SU-DHL-6 (cell line): ENCODE measurements around the gene PTP4A2.

ENCODE experiments used
- H2AFZ ChIP-seq: fragments of 200-600 bp; sonication (generic); 2 replicates; pipeline ENCODE4 v1.6.1; 2014; ENCODE audit warnings: low read depth, mild to moderate bottlenecking, moderate library complexity, mixed read lengths, antibody characterized with exemption, low read length; ENCODE audit not compliant: severe bottlenecking
- H3F3A ChIP-seq: fragments of 200-600 bp; shearing (Covaris generic); 2 replicates; pipeline ENCODE4 v1.6.0; 2016; ENCODE audit warnings: antibody characterized with exemption, mild to moderate bottlenecking; ENCODE audit not compliant: insufficient read depth
- H3K27ac ChIP-seq: fragments of 200-600 bp; sonication (generic); 2 replicates; pipeline ENCODE4 v1.5.1; 2016; ENCODE audit warnings: low read depth, mild to moderate bottlenecking, low read length, moderate library complexity, mixed read lengths
- H3K27me3 ChIP-seq: fragments of 200-600 bp; sonication (generic), shearing (Covaris generic); 2 replicates; pipeline ENCODE4 v1.6.0; 2014; ENCODE audit warnings: mild to moderate bottlenecking, low read length
- H3K36me3 ChIP-seq: fragments of 200-600 bp; sonication (generic); 2 replicates; pipeline ENCODE4 v1.6.1; 2014; ENCODE audit warnings: mild to moderate bottlenecking, low read length, mixed read lengths
- H3K4me2 ChIP-seq: fragments of 300-600, 200-600 bp; shearing (Covaris generic), sonication (generic); 2 replicates; pipeline ENCODE4 v1.6.0; 2014; ENCODE audit warnings: low read length, low read depth, mild to moderate bottlenecking; ENCODE audit not compliant: poor library complexity, severe bottlenecking
- H3K4me3 ChIP-seq: fragments of 200-600 bp; sonication (generic); 2 replicates; pipeline ENCODE4 v1.5.1; 2014; ENCODE audit warnings: antibody characterized with exemption, low read length, mild to moderate bottlenecking, mixed read lengths; ENCODE audit not compliant: insufficient read depth, poor library complexity, severe bottlenecking
- H3K79me2 ChIP-seq: fragments of 200-600 bp; sonication (generic); 2 replicates; pipeline ENCODE4 v1.6.1; 2014; ENCODE audit warnings: mild to moderate bottlenecking, low read length, moderate library complexity; ENCODE audit not compliant: insufficient read depth
- H3K9ac ChIP-seq: fragments of 200-600 bp; sonication (generic); 2 replicates; pipeline ENCODE4 v1.7.0; 2014; ENCODE audit warnings: mild to moderate bottlenecking, low read length
- H3K9me2 ChIP-seq: fragments of 200-600 bp; sonication (generic); replicated peaks from 2 replicates; pipeline ENCODE4 v1.6.1; 2014; ENCODE audit warnings: low read length; ENCODE audit not compliant: insufficient read depth
- H3K9me3 ChIP-seq: fragments of 200-600 bp; sonication (generic); 2 replicates; pipeline ENCODE4 v1.6.1; 2014; ENCODE audit warnings: low read length, mixed read lengths; ENCODE audit not compliant: insufficient read depth
- H4K20me1 ChIP-seq: fragments of 200-600 bp; sonication (generic); 2 replicates; pipeline ENCODE4 v1.6.1; 2014; ENCODE audit warnings: low read depth, mild to moderate bottlenecking, antibody characterized with exemption, low read length, moderate library complexity, mixed read lengths
- EZH2phosphoT487 ChIP-seq: fragments of 200-600 bp; sonication (generic), shearing (Covaris generic); conservative IDR thresholded peaks from 2 replicates; pipeline ENCODE4 v1.6.1; 2018; ENCODE audit warnings: mild to moderate bottlenecking, antibody characterized with exemption, low read length, moderate library complexity, mixed read lengths
- TF ChIP-seq, protein P1 (sequence below): fragments of 200-600 bp; sonication (generic); IDR thresholded peaks from one replicate; pipeline ENCODE4 v1.5.1; 2017; ENCODE audit warnings: antibody characterized with exemption, mild to moderate bottlenecking, low read length, moderate library complexity; ENCODE audit not compliant: insufficient read depth, poor library complexity, severe bottlenecking

PTP4A2 gene

DNA sequence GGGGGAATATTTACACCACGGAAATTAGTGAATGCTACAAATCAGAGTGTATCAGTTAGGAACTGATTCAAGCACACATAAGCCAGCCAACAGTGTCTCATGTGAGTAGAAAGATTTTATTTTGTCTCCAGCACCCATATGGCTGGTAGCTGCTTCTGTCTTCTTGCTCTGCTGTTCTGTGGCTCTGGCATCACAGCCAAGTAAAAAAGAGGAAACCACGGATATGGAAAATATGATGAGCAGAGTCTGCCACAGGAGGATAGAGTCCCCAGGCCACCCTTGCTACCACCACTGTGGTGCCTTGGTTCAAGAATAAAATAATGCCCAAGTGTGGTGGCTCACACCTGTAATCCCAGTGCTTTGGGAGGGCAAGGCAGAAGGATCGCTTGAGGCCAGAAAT lies 68.7 kb downstream of the PTP4A2 start:
- no peak for TF ChIP-seq EZH2phosphoT487
- TF ChIP-seq, protein P1, sequence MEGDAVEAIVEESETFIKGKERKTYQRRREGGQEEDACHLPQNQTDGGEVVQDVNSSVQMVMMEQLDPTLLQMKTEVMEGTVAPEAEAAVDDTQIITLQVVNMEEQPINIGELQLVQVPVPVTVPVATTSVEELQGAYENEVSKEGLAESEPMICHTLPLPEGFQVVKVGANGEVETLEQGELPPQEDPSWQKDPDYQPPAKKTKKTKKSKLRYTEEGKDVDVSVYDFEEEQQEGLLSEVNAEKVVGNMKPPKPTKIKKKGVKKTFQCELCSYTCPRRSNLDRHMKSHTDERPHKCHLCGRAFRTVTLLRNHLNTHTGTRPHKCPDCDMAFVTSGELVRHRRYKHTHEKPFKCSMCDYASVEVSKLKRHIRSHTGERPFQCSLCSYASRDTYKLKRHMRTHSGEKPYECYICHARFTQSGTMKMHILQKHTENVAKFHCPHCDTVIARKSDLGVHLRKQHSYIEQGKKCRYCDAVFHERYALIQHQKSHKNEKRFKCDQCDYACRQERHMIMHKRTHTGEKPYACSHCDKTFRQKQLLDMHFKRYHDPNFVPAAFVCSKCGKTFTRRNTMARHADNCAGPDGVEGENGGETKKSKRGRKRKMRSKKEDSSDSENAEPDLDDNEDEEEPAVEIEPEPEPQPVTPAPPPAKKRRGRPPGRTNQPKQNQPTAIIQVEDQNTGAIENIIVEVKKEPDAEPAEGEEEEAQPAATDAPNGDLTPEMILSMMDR, result no peak
- Histone ChIP-seq H2AFZ (no peak overlapping the region), H4K20me1 (no peaks in the 10 kb centered on the region), H3K4me2 (no peak overlapping the region), H3K27ac (no peak overlapping the region), H3K9ac (no peak overlapping the region), H3K4me3 (no peak overlapping the region), H3K9me2 (no peaks in the 10 kb centered on the region), H3K27me3 (no peaks in the 10 kb centered on the region), H3F3A (no peaks in the 10 kb centered on the region), H3K79me2 (no peaks in the 10 kb centered on the region), H3K36me3 (no peaks in the 10 kb centered on the region), H3K9me3 (no peaks in the 10 kb centered on the region)

DNA sequence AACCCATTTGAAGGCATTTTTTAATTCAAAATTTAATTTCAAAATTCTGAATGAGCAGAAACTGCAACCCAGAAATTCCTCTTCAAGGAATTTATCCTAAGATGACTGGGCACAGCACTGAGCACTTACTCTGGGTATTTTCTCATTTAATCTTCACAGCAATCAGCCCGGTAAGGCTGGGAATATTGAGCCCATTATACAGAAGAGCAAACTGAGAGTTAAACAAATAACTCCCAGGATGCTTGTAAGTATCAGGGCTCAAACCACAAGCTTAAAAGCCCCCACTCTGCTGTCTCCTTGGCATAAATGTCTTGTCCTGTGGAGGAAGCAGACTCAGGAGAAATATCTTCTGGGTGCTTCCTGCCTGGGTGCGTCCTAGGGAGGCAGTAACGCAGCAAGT lies 69.3 kb downstream of the PTP4A2 start:
- H3F3A ChIP-seq, result no peaks in the 10 kb centered on the region
- H3K36me3 ChIP-seq, result no peaks in the 10 kb centered on the region
- H3K4me2 ChIP-seq, result no peak overlapping the region
- H3K9me3 ChIP-seq, result no peaks in the 10 kb centered on the region
- H3K4me3 ChIP-seq, result no peak overlapping the region
- no peaks in the 10 kb centered on the region for H3K79me2 ChIP-seq
- no peaks in the 10 kb centered on the region for H3K9me2 ChIP-seq
- no peak overlapping the region for H3K9ac ChIP-seq
- no peaks in the 10 kb centered on the region for H3K27me3 ChIP-seq
- TF ChIP-seq EZH2phosphoT487, result no peak
- TF ChIP-seq, protein P1, result no peak
- H2AFZ ChIP-seq, result no peak overlapping the region
- H4K20me1 ChIP-seq, result no peaks in the 10 kb centered on the region
- no peak overlapping the region for H3K27ac ChIP-seq

- no peaks in the 10 kb centered on the region for H3K9me3 ChIP-seq
- TF ChIP-seq, protein P1, result no peak
- H3K27me3 ChIP-seq, result no peaks in the 10 kb centered on the region
- no peak overlapping the region for H3K4me2 ChIP-seq
- H3K9me2 ChIP-seq, result no peaks in the 10 kb centered on the region
- H3K4me3 ChIP-seq, result no peak overlapping the region
- no peaks in the 10 kb centered on the region for H4K20me1 ChIP-seq
- no peak overlapping the region for H3K27ac ChIP-seq
- no peaks in the 10 kb centered on the region for H3F3A ChIP-seq
- no peaks in the 10 kb centered on the region for H3K79me2 ChIP-seq
- no peaks in the 10 kb centered on the region for H3K36me3 ChIP-seq
- H2AFZ ChIP-seq, result no peak overlapping the region
- H3K9ac ChIP-seq, result no peak overlapping the region
Observed at GRCh38 chr1:31867546-31867945, 70.6 kb downstream of the PTP4A2 start.
